WTC11 (cell line): ENCODE results near the gene NUP50. TPM values are rescaled to one million over a fixed set of nuclear protein-coding genes. Genes with fewer than 3 reads are reported as not detected.

Experiments used
- ATAC-seq: fragments of 200-7000 bp; cut with Tn5 transposase; 2 replicates; pipeline ENCODE4 v1.10.0; 2021; ENCODE audit warnings: mild to moderate bottlenecking, moderate library complexity
- CTCF ChIA-PET: fragments of 300-600 bp; sonication (Branson Sonifier 250); formaldehyde crosslinking; loops from one replicate; lab custom pipeline; 2021; ENCODE audit warnings: antibody characterized with exemption; lab: Charles Lee
- POLR2A ChIA-PET: fragments of 350-600 bp; sonication (Branson Sonifier 250); formaldehyde crosslinking; loops from one replicate; lab custom pipeline; 2021; ENCODE audit warnings: antibody characterized with exemption; lab: Charles Lee
- DNase-seq: peaks from one replicate; pipeline ENCODE4 v3.0.0; 2021; ENCODE audit warnings: low spot score
- H3K27ac Mint-ChIP-seq: 2 replicates; pipeline ENCODE4 v1.8.0; 2021; ENCODE audit warnings: mixed read lengths
- H3K27me3 Mint-ChIP-seq: 2 replicates; pipeline ENCODE4 v1.8.0; 2021; ENCODE audit warnings: low read depth, mild to moderate bottlenecking, moderate library complexity, mixed read lengths
- H3K36me3 Mint-ChIP-seq: 2 replicates; pipeline ENCODE4 v1.8.0; 2021; ENCODE audit warnings: mixed read lengths
- H3K4me1 Mint-ChIP-seq: 2 replicates; pipeline ENCODE4 v1.8.0; 2022; ENCODE audit warnings: mixed read lengths
- H3K4me3 Mint-ChIP-seq: 2 replicates; pipeline ENCODE4 v1.8.0; 2021; ENCODE audit warnings: mild to moderate bottlenecking, moderate library complexity, mixed read lengths
- H3K9me3 Mint-ChIP-seq: 2 replicates; pipeline ENCODE4 v1.8.0; 2021; ENCODE audit warnings: mixed read lengths
- AFF4 ChIP-seq: sonication (generic); formaldehyde crosslinking; IDR thresholded peaks from 2 replicates; pipeline ENCODE4 v1.8.1; 2023; ENCODE audit warnings: mild to moderate bottlenecking, missing genetic modification reagents, borderline replicate concordance
- ARID4B ChIP-seq: sonication (generic); formaldehyde crosslinking; IDR thresholded peaks from 2 replicates; pipeline ENCODE4 v1.8.0; 2023; ENCODE audit warnings: missing genetic modification reagents, mild to moderate bottlenecking, borderline replicate concordance
- ATF1 ChIP-seq: sonication (generic); formaldehyde crosslinking; IDR thresholded peaks from 2 replicates; pipeline ENCODE4 v1.8.1; 2023; ENCODE audit warnings: mild to moderate bottlenecking, moderate library complexity, missing genetic modification reagents
- ATF3 ChIP-seq: sonication (generic); formaldehyde crosslinking; conservative IDR thresholded peaks from 2 replicates; pipeline ENCODE4 v1.8.1; 2022; ENCODE audit warnings: mild to moderate bottlenecking, missing genetic modification reagents
- CBFB ChIP-seq: sonication (generic); formaldehyde crosslinking; IDR thresholded peaks from 2 replicates; pipeline ENCODE4 v1.8.1; 2022; ENCODE audit warnings: mild to moderate bottlenecking, low read depth, missing genetic modification reagents
- FOXK1 ChIP-seq: sonication (generic); formaldehyde crosslinking; IDR thresholded peaks from 2 replicates; pipeline ENCODE4 v1.8.0; 2022; ENCODE audit warnings: mild to moderate bottlenecking, moderate library complexity, missing genetic modification reagents
- FOXP1 ChIP-seq: sonication (generic); formaldehyde crosslinking; IDR thresholded peaks from 2 replicates; pipeline ENCODE4 v1.8.0; 2022; ENCODE audit warnings: missing genetic modification reagents, mild to moderate bottlenecking, moderate library complexity, borderline replicate concordance
- GABPB1 ChIP-seq: sonication (generic); formaldehyde crosslinking; IDR thresholded peaks from 2 replicates; pipeline ENCODE4 v1.8.1; 2023; ENCODE audit warnings: mild to moderate bottlenecking, missing genetic modification reagents
- NFYB ChIP-seq: sonication (generic); formaldehyde crosslinking; conservative IDR thresholded peaks from 2 replicates; pipeline ENCODE4 v1.8.0; 2022; ENCODE audit warnings: low read depth, missing genetic modification reagents
- NR1H2 ChIP-seq: sonication (generic); formaldehyde crosslinking; IDR thresholded peaks from 2 replicates; pipeline ENCODE4 v1.9.0; 2021; ENCODE audit warnings: mild to moderate bottlenecking, moderate library complexity, missing genetic modification reagents
- OVOL2 ChIP-seq: fragments of 250-450 bp; sonication (Bioruptor Pico); IDR thresholded peaks from 2 replicates; pipeline ENCODE4 v1.9.0; 2021; ENCODE audit warnings: mild to moderate bottlenecking, borderline replicate concordance
- ZBTB43 ChIP-seq: sonication (generic); formaldehyde crosslinking; IDR thresholded peaks from 2 replicates; pipeline ENCODE4 v1.8.1; 2023; ENCODE audit warnings: mild to moderate bottlenecking, missing genetic modification reagents
- total RNA-seq: library from RNA; stranded (reverse); gene quantifications from 3 replicates; pipeline ENCODE4 v1.2.3, GENCODE V29; 2021
- TF ChIP-seq, protein P1 (sequence below): fragments of 250-450 bp; sonication (Bioruptor Pico); IDR thresholded peaks from 2 replicates; pipeline ENCODE4 v1.8.0; 2021; ENCODE audit warnings: mild to moderate bottlenecking
- TF ChIP-seq, protein P2 (sequence below): fragments of 250-450 bp; sonication (Bioruptor Pico); conservative IDR thresholded peaks from 2 replicates; pipeline ENCODE4 v1.9.0; 2021; ENCODE audit warnings: mild to moderate bottlenecking
- TF ChIP-seq, protein P3 (sequence below): fragments of 200-600 bp; IDR thresholded peaks from 2 replicates; pipeline ENCODE4 v1.8.0; 2022; ENCODE audit warnings: antibody characterized with exemption

The NUP50 gene
- total RNA-seq, 1 experiment from 2014 or later: 131 TPM

- Mint-ChIP-seq H3K4me3 (no peak overlapping the region), H3K9me3 (no peaks in the 10 kb centered on the region), H3K36me3 (no peaks in the 10 kb centered on the region), H3K27me3 (no peaks in the 10 kb centered on the region), H3K27ac (peak overlapping the region; percentile 29), H3K4me1 (peaks cover 29% of the 10 kb centered on the region)
- ChIA-PET CTCF (interaction anchor here (1.0 to 1.4 kb wide), 2 partner anchors 17 to 34 kb away, joined by 3 to 4 read pairs; no protein-coding TSS in a partner anchor), POLR2A (no interaction called here)
- DNase-seq (no peak), ATAC-seq (no peak)
- TF ChIP-seq GABPB1 (CRISPR knock-in tag): no peak
- no peak for TF ChIP-seq OVOL2 (CRISPR knock-in tag)
- TF ChIP-seq FOXP1 (CRISPR knock-in tag): no peak
- TF ChIP-seq NR1H2: no peak
- TF ChIP-seq, protein P1, sequence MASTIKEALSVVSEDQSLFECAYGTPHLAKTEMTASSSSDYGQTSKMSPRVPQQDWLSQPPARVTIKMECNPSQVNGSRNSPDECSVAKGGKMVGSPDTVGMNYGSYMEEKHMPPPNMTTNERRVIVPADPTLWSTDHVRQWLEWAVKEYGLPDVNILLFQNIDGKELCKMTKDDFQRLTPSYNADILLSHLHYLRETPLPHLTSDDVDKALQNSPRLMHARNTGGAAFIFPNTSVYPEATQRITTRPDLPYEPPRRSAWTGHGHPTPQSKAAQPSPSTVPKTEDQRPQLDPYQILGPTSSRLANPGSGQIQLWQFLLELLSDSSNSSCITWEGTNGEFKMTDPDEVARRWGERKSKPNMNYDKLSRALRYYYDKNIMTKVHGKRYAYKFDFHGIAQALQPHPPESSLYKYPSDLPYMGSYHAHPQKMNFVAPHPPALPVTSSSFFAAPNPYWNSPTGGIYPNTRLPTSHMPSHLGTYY (CRISPR knock-in tag): no peak
- TF ChIP-seq, protein P2, sequence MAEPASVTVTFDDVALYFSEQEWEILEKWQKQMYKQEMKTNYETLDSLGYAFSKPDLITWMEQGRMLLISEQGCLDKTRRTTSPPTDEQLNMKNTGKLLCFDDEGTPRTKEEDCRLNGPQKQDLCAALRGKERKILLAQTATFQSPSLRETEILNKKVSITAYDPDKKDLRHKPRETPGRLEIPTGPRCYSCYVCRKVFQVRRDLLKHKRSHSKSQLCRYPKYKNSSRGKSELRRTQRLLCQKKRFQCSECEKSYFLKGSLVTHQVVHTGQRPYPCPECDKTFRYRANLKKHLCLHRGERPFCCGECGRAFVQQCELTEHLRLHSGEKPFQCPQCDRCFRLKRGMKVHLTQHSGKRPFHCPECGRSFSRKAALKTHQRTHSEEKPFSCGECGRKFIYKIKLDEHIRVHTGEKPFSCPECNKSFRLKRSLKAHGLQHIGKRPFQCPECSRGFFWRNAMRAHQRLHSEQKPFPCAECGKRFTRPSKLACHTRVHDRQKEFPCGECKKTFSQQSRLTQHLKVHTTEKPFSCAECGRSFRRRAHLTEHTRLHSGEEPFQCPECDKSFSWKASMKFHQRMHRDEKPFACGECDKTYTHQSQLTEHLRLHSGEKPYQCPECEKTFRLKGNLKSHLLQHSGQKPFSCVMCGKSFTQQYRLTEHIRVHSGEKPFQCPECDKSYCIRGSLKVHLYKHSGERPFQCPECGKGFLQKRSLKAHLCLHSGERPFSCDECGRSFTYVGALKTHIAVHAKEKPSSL: no peak
- no peak for TF ChIP-seq AFF4
- TF ChIP-seq, protein P3, sequence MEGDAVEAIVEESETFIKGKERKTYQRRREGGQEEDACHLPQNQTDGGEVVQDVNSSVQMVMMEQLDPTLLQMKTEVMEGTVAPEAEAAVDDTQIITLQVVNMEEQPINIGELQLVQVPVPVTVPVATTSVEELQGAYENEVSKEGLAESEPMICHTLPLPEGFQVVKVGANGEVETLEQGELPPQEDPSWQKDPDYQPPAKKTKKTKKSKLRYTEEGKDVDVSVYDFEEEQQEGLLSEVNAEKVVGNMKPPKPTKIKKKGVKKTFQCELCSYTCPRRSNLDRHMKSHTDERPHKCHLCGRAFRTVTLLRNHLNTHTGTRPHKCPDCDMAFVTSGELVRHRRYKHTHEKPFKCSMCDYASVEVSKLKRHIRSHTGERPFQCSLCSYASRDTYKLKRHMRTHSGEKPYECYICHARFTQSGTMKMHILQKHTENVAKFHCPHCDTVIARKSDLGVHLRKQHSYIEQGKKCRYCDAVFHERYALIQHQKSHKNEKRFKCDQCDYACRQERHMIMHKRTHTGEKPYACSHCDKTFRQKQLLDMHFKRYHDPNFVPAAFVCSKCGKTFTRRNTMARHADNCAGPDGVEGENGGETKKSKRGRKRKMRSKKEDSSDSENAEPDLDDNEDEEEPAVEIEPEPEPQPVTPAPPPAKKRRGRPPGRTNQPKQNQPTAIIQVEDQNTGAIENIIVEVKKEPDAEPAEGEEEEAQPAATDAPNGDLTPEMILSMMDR: no peak
- no peak for TF ChIP-seq ARID4B (CRISPR knock-in tag)
- no peak for TF ChIP-seq ATF1 (CRISPR knock-in tag)
- TF ChIP-seq CBFB (CRISPR knock-in tag): no peak
- TF ChIP-seq FOXK1: no peak
- no peak for TF ChIP-seq ATF3 (CRISPR knock-in tag)
- no peak for TF ChIP-seq ZBTB43
- no peak for TF ChIP-seq NFYB
Observed at GRCh38 chr22:45226503-45227186, 62.9 kb downstream of the NUP50 start.
